Activated B cell treated with CpG ODN at 0.5 μM for 24 hours (primary cell): ENCODE measurements around the gene GRIA4. TPM values are rescaled to one million over a fixed set of nuclear protein-coding genes. Genes with fewer than 3 reads are reported as not detected.

Experiments
- ATAC-seq: fragments of 200-7000 bp; cut with Tn5 transposase; one replicate; pipeline ENCODE4 v1.10.0; 2021; ENCODE audit warnings: low read depth, mild to moderate bottlenecking, moderate library complexity
- CTCF ChIA-PET: fragments of 350-600 bp; sonication (Branson Sonifier 250); formaldehyde crosslinking; loops from one replicate; lab custom pipeline; 2021; ENCODE audit warnings: antibody characterized with exemption; lab: Charles Lee
- POLR2A ChIA-PET: fragments of 350-600 bp; sonication (Branson Sonifier 250); formaldehyde crosslinking; loops from one replicate; lab custom pipeline; 2021; ENCODE audit warnings: antibody characterized with exemption; lab: Charles Lee
- DNase-seq: peaks from one replicate; pipeline ENCODE4 v3.0.0; 2022
- H3K27ac Mint-ChIP-seq: one replicate; pipeline ENCODE4 v1.8.0; 2020; ENCODE audit warnings: mixed read lengths
- H3K27me3 Mint-ChIP-seq: one replicate; pipeline ENCODE4 v1.8.0; 2021; ENCODE audit warnings: mixed read lengths
- H3K36me3 Mint-ChIP-seq: one replicate; pipeline ENCODE4 v1.8.0; 2021; ENCODE audit warnings: low read depth, mixed read lengths
- H3K4me1 Mint-ChIP-seq: one replicate; pipeline ENCODE4 v1.8.0; 2021; ENCODE audit warnings: mixed read lengths
- H3K4me3 Mint-ChIP-seq: one replicate; pipeline ENCODE4 v1.8.0; 2020; ENCODE audit warnings: mild to moderate bottlenecking, mixed read lengths
- H3K9me3 Mint-ChIP-seq: one replicate; pipeline ENCODE4 v1.8.0; 2020; ENCODE audit warnings: mixed read lengths
- CTCF ChIP-seq: fragments of 200-600 bp; IDR thresholded peaks from one replicate; pipeline ENCODE4 v1.8.0; 2022; ENCODE audit warnings: antibody characterized with exemption, mild to moderate bottlenecking
- intact Hi-C: fragments of 100-400 bp; cut with micrococcal nuclease; formaldehyde crosslinking; loops from one replicate; pipeline ENCODE4 v1.15.1; 2024
- total RNA-seq: library from RNA; stranded (reverse); gene quantifications from 2 replicates; pipeline ENCODE4 v1.2.3, GENCODE V29; 2022

Gene GRIA4
- total RNA-seq, 1 donor from 2014 or later = not detected

GRCh38 chr11:105802390-105802789, 192.5 kb downstream of the GRIA4 start:
- CTCF ChIA-PET = no interaction called here
- intact Hi-C loops = no loop called here
- no peak overlapping the region for H3K27ac Mint-ChIP-seq
- no peak for TF ChIP-seq CTCF
- no peak for ATAC-seq
- no peak overlapping the region for H3K4me3 Mint-ChIP-seq
- H3K9me3 Mint-ChIP-seq = no peaks in the 10 kb centered on the region
- H3K4me1 Mint-ChIP-seq = no peaks in the 10 kb centered on the region
- H3K27me3 Mint-ChIP-seq = no peaks in the 10 kb centered on the region
- DNase-seq = no peak
- no peaks in the 10 kb centered on the region for H3K36me3 Mint-ChIP-seq
- POLR2A ChIA-PET = no interaction called here

GRCh38 chr11:105811242-105811641, 201.4 kb downstream of the GRIA4 start:
- TF ChIP-seq CTCF = no peak
- Mint-ChIP-seq H3K36me3 (no peaks in the 10 kb centered on the region), H3K4me3 (no peak overlapping the region), H3K9me3 (no peaks in the 10 kb centered on the region), H3K4me1 (no peaks in the 10 kb centered on the region), H3K27me3 (no peaks in the 10 kb centered on the region), H3K27ac (no peak overlapping the region)
- DNase-seq (no peak), ATAC-seq (no peak)
- ChIA-PET CTCF (no interaction called here), POLR2A (no interaction called here)
- intact Hi-C loops = no loop called here

- no peaks in the 10 kb centered on the region for H3K9me3 Mint-ChIP-seq
- intact Hi-C loops = no loop called here
- CTCF ChIA-PET = no interaction called here
- ATAC-seq (no peak), DNase-seq (no peak)
- H3K4me3 Mint-ChIP-seq = no peak overlapping the region
- TF ChIP-seq CTCF = no peak
- H3K36me3 Mint-ChIP-seq = no peaks in the 10 kb centered on the region
- H3K27me3 Mint-ChIP-seq = no peaks in the 10 kb centered on the region
- no peak overlapping the region for H3K27ac Mint-ChIP-seq
- POLR2A ChIA-PET = no interaction called here
- no peaks in the 10 kb centered on the region for H3K4me1 Mint-ChIP-seq
Measured at GRCh38 chr11:105821372-105821771, 211.5 kb downstream of the GRIA4 start.

DNA sequence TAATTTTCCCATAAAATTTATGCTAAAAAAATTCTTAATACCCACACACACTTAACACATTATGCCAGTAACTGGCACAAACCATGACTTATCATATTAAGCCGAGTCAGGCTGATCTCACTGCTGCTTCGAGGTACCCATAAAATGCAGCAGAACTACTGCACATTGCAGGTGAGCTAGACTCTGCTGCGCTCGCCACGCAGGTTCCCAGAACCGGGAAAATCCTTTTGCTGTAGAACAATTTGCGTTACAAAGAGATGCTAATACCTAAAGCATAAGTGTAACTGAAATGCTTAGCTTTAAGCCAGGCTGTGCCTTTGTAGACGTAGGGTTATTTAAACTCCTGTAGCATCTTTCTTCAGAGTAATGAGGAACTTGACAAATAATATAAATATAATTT, 211.9 kb downstream of the GRIA4 start:
- ChIA-PET POLR2A (no interaction called here), CTCF (no interaction called here)
- H3K36me3 Mint-ChIP-seq = no peaks in the 10 kb centered on the region
- intact Hi-C loops = no loop called here
- no peaks in the 10 kb centered on the region for H3K27me3 Mint-ChIP-seq
- DNase-seq (no peak), ATAC-seq (no peak)
- no peak overlapping the region for H3K27ac Mint-ChIP-seq
- no peak for TF ChIP-seq CTCF
- H3K9me3 Mint-ChIP-seq = no peaks in the 10 kb centered on the region
- H3K4me1 Mint-ChIP-seq = no peaks in the 10 kb centered on the region
- H3K4me3 Mint-ChIP-seq = no peak overlapping the region

DNA sequence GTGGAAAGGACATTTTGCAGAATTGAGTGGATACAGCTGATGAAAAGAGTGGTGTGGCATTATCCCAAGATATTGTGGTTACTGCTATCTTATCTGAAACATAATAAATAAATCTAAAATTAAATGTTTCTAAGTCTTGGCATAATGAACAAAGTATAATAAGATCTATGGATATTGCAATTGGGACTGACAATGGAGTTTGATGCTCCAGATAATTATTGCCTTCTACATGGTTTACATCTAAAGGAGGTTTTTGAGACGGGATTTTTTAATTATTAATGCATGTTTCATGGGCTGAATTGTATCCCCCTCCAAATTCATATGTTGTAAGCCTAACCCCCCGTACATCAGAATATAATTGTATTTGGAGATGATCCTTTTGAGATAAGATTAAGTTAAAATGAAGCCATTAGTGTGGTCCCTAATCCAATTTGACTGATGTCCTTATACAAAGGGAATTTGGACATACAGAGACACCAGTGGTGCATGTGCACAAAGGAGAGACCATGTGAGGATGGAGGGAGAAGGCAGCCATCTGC, 213.7 kb downstream of the GRIA4 start:
- ATAC-seq = no peak
- H3K36me3 Mint-ChIP-seq = no peaks in the 10 kb centered on the region
- POLR2A ChIA-PET = no interaction called here
- no peak overlapping the region for H3K4me3 Mint-ChIP-seq
- no peak for TF ChIP-seq CTCF
- H3K9me3 Mint-ChIP-seq = no peaks in the 10 kb centered on the region
- H3K4me1 Mint-ChIP-seq = no peaks in the 10 kb centered on the region
- H3K27me3 Mint-ChIP-seq = no peaks in the 10 kb centered on the region
- CTCF ChIA-PET = no interaction called here
- no peak for DNase-seq
- H3K27ac Mint-ChIP-seq = no peak overlapping the region
- intact Hi-C loops = no loop called here
